Skin of body (tissue), 2 donors: ENCODE results near the gene MED27. TPM values are rescaled to one million over a fixed set of nuclear protein-coding genes. Genes with fewer than 3 reads are reported as not detected.

Experiments used
- DNase-seq: peaks from one replicate; lab custom pipeline; 2025; lab: John Stamatoyannopoulos, UW
- total RNA-seq: library from RNA; depleted of rRNA; stranded (reverse); fragments of >200 nt; gene quantifications from one replicate; pipeline ENCODE4 v1.2.3, GENCODE V29; 2014

The MED27 gene
- total RNA-seq, 1 donor from 2014 or later, result 10.9 TPM

GRCh38 chr9:132044176-132044875 is 35.3 kb downstream of the MED27 start:
- no peak for DNase-seq

- DNase-seq, result no peak
Observed at GRCh38 chr9:132043708-132044107, 36.0 kb downstream of the MED27 start.

- no peak for DNase-seq
Observed at GRCh38 chr9:132042324-132042723, 37.3 kb downstream of the MED27 start.

- DNase-seq, result no peak
Observed at GRCh38 chr9:132041798-132042197, 37.9 kb downstream of the MED27 start.

- DNase-seq, result no peak
Observed at GRCh38 chr9:132040808-132041207, 38.9 kb downstream of the MED27 start.

GRCh38 chr9:132040246-132040645 is 39.4 kb downstream of the MED27 start:
- no peak for DNase-seq

- no peak for DNase-seq
Observed at GRCh38 chr9:132039284-132039683, 40.4 kb downstream of the MED27 start.

- DNase-seq, result no peak
Observed at GRCh38 chr9:132037458-132037857, 42.2 kb downstream of the MED27 start.

GRCh38 chr9:132036521-132036920 is 43.1 kb downstream of the MED27 start:
- DNase-seq, result no peak

- DNase-seq, result no peak
Observed at GRCh38 chr9:132035679-132036078, 44.0 kb downstream of the MED27 start.

- DNase-seq, result no peak
Observed at GRCh38 chr9:132032238-132032950, 47.3 kb downstream of the MED27 start.

GRCh38 chr9:132031467-132032237 is 48.0 kb downstream of the MED27 start:
- DNase-seq, result no peak

GRCh38 chr9:132030626-132031325 is 48.9 kb downstream of the MED27 start:
- DNase-seq, result no peak

- DNase-seq, result no peak
Observed at GRCh38 chr9:132027752-132028663, 51.7 kb downstream of the MED27 start.

GRCh38 chr9:132026932-132027585 is 52.6 kb downstream of the MED27 start:
- no peak for DNase-seq

GRCh38 chr9:132025766-132026165 is 53.9 kb downstream of the MED27 start:
- DNase-seq, result no peak

- DNase-seq, result no peak
Observed at GRCh38 chr9:132024589-132024988, 55.1 kb downstream of the MED27 start.

- DNase-seq, result no peak
Observed at GRCh38 chr9:132023419-132024180, 56.1 kb downstream of the MED27 start.

GRCh38 chr9:132020820-132021510 is 58.7 kb downstream of the MED27 start:
- DNase-seq, result no peak
